HepG2 (cell line): ENCODE measurements around the gene RBM19. TPM values are rescaled to one million over a fixed set of nuclear protein-coding genes. Genes with fewer than 3 reads are reported as not detected.

Experiments used
- CENPX ChIP-seq: sonication (generic); formaldehyde crosslinking; IDR thresholded peaks from 2 replicates; pipeline ENCODE4 v1.9.0; 2021; ENCODE audit warnings: mild to moderate bottlenecking, missing genetic modification reagents, moderate library complexity
- DPF2 ChIP-seq: sonication (generic); formaldehyde crosslinking; IDR thresholded peaks from 2 replicates; pipeline ENCODE4 v1.4.0; 2020; ENCODE audit warnings: mild to moderate bottlenecking, low read depth, missing genetic modification reagents, borderline replicate concordance
- GATAD1 ChIP-seq: IDR thresholded peaks from 2 replicates; pipeline ENCODE4 v1.6.1; 2016; ENCODE audit warnings: missing genetic modification reagents, missing compliant biosample characterization
- KDM1A ChIP-seq: IDR thresholded peaks from 2 replicates; pipeline ENCODE4 v1.6.1; 2016; ENCODE audit warnings: missing compliant biosample characterization
- MIER3 ChIP-seq: IDR thresholded peaks from 2 replicates; pipeline ENCODE4 v1.6.1; 2016; ENCODE audit warnings: missing compliant biosample characterization, borderline replicate concordance
- TBP ChIP-seq: sonication (generic); formaldehyde crosslinking; IDR thresholded peaks from 2 replicates; pipeline ENCODE4 v1.5.0; 2020; ENCODE audit warnings: missing genetic modification reagents
- TBX3 ChIP-seq: fragments of 450-650 bp; IDR thresholded peaks from 2 replicates; pipeline ENCODE4 v1.6.1; 2017; ENCODE audit warnings: antibody characterized with exemption, mild to moderate bottlenecking, inconsistent platforms, borderline replicate concordance
- ZFP82 ChIP-seq: sonication (generic); formaldehyde crosslinking; IDR thresholded peaks from 2 replicates; pipeline ENCODE4 v1.5.1; 2020; ENCODE audit warnings: mild to moderate bottlenecking, missing genetic modification reagents, borderline replicate concordance
- ZNF136 ChIP-seq: sonication (generic); formaldehyde crosslinking; IDR thresholded peaks from 2 replicates; pipeline ENCODE4 v1.8.1; 2022; ENCODE audit warnings: low read depth, mild to moderate bottlenecking, moderate library complexity, missing genetic modification reagents
- ZNF317 ChIP-seq: sonication (generic); formaldehyde crosslinking; IDR thresholded peaks from 2 replicates; pipeline ENCODE4 v1.5.0; 2020; ENCODE audit warnings: mild to moderate bottlenecking, missing genetic modification reagents
- ZNF879 ChIP-seq: sonication (generic); formaldehyde crosslinking; IDR thresholded peaks from 2 replicates; pipeline ENCODE4 v1.8.1; 2023; ENCODE audit warnings: missing genetic modification reagents
- polyA plus RNA-seq, 8 experiments: library from polyadenylated mRNA; depleted of rRNA in 3 of 8; stranded (reverse) in 7 of 8; unstranded in 1 of 8; fragments of >200 nt; fragmentation: Illumina TruSeq in 4 of 8; extraction: Trizol in 4 of 8; gene quantifications; 2 replicates each; pipeline versions ENCODE4 v1.2.1 to v1.2.3, GENCODE V29; 2011 to 2016; ENCODE audit warnings: low read depth in 4 of 8, missing spikeins in 1 of 8, mixed read lengths in 1 of 8; ENCODE audit not compliant: insufficient read depth in 1 of 8
- total RNA-seq, 5 experiments: library from RNA; depleted of rRNA; stranded (reverse); fragments of >200 nt; fragmentation: Illumina TruSeq; extraction: Trizol; gene quantifications; 2 replicates each; pipeline ENCODE4 v1.2.3, GENCODE V29; 2016; ENCODE audit warnings: low read depth in 1 of 5
- TF ChIP-seq, protein P1 (sequence below): sonication (generic); formaldehyde crosslinking; IDR thresholded peaks from 2 replicates; pipeline ENCODE4 v1.4.0; 2020; ENCODE audit warnings: missing genetic modification reagents
- TF ChIP-seq, protein P2 (sequence below): sonication (generic); formaldehyde crosslinking; IDR thresholded peaks from 2 replicates; pipeline ENCODE4 v1.8.0; 2022; ENCODE audit warnings: mild to moderate bottlenecking, missing genetic modification reagents
- TF ChIP-seq, protein P3 (sequence below): sonication (generic); formaldehyde crosslinking; IDR thresholded peaks from 2 replicates; pipeline ENCODE4 v1.4.0; 2020; ENCODE audit warnings: missing genetic modification reagents
- TF ChIP-seq, protein P4 (sequence below): sonication (generic); formaldehyde crosslinking; conservative IDR thresholded peaks from 2 replicates; pipeline ENCODE4 v1.4.0; 2020; ENCODE audit warnings: mild to moderate bottlenecking, missing genetic modification reagents, moderate library complexity
- TF ChIP-seq, protein P5 (sequence below): sonication (generic); formaldehyde crosslinking; IDR thresholded peaks from 2 replicates; pipeline ENCODE4 v1.5.1; 2020; ENCODE audit warnings: missing genetic modification reagents, mild to moderate bottlenecking, borderline replicate concordance

The RBM19 gene
- total and polyA plus RNA-seq, 2 of the 13 experiments (the other 11 are each of a cell fraction or from before 2014, with no cell fraction given), result 19.3 to 32.2 TPM

DNA sequence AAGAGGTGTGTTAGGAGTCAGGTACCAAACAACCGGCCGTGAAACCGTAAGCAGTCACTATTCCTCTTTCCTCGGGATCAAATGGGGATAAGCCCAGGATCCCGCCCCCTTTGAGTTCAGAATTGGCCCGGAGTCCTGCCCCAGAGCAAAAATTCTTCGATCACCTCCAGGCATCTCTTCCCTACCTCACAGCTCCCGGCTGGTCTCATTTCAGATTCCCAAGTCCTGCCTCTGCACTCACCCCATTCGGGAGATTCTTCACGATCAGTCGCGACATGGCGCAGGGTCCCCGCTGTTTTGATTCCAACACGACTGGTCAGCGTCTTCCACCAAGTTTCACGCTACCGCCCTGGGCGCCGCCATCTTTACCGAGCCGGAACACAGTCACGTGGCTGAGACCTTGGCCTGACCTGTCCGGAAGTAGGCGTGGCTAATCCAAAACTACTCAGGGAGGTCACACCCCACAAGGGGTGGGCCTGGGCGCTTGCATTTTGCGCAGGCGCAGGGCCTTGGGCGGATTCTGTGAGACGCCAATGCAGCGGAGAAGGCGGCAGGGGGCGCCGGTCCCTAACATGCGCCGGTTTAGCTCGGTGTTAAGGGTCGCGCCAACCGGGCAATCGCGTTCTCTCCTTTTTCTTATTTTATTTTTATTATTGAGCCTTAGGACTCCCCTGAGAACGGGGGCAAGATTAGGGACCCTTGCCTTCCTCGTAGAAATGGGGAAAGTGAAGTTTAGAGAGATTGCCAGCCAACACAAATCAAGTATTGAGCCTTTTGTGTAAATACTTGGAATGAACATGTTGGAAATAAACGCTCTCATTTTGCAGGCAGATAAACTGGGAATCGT is at the start of gene RBM19 (continued):
- TF ChIP-seq, protein P1, sequence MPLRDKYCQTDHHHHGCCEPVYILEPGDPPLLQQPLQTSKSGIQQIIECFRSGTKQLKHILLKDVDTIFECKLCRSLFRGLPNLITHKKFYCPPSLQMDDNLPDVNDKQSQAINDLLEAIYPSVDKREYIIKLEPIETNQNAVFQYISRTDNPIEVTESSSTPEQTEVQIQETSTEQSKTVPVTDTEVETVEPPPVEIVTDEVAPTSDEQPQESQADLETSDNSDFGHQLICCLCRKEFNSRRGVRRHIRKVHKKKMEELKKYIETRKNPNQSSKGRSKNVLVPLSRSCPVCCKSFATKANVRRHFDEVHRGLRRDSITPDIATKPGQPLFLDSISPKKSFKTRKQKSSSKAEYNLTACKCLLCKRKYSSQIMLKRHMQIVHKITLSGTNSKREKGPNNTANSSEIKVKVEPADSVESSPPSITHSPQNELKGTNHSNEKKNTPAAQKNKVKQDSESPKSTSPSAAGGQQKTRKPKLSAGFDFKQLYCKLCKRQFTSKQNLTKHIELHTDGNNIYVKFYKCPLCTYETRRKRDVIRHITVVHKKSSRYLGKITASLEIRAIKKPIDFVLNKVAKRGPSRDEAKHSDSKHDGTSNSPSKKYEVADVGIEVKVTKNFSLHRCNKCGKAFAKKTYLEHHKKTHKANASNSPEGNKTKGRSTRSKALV (CRISPR knock-in tag), result no peak
- no peak for TF ChIP-seq ZNF136 (CRISPR knock-in tag)
- TF ChIP-seq MIER3 (CRISPR knock-in tag), result no peak
- TF ChIP-seq, protein P2, sequence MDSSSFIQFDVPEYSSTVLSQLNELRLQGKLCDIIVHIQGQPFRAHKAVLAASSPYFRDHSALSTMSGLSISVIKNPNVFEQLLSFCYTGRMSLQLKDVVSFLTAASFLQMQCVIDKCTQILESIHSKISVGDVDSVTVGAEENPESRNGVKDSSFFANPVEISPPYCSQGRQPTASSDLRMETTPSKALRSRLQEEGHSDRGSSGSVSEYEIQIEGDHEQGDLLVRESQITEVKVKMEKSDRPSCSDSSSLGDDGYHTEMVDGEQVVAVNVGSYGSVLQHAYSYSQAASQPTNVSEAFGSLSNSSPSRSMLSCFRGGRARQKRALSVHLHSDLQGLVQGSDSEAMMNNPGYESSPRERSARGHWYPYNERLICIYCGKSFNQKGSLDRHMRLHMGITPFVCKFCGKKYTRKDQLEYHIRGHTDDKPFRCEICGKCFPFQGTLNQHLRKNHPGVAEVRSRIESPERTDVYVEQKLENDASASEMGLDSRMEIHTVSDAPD (CRISPR knock-in tag), result no peak
- no peak for TF ChIP-seq DPF2 (CRISPR knock-in tag)
- TF ChIP-seq GATAD1 (CRISPR knock-in tag), result peak; percentile 100
- TF ChIP-seq KDM1A, result no peak
- no peak for TF ChIP-seq ZNF879 (CRISPR knock-in tag)
- TF ChIP-seq, protein P3, sequence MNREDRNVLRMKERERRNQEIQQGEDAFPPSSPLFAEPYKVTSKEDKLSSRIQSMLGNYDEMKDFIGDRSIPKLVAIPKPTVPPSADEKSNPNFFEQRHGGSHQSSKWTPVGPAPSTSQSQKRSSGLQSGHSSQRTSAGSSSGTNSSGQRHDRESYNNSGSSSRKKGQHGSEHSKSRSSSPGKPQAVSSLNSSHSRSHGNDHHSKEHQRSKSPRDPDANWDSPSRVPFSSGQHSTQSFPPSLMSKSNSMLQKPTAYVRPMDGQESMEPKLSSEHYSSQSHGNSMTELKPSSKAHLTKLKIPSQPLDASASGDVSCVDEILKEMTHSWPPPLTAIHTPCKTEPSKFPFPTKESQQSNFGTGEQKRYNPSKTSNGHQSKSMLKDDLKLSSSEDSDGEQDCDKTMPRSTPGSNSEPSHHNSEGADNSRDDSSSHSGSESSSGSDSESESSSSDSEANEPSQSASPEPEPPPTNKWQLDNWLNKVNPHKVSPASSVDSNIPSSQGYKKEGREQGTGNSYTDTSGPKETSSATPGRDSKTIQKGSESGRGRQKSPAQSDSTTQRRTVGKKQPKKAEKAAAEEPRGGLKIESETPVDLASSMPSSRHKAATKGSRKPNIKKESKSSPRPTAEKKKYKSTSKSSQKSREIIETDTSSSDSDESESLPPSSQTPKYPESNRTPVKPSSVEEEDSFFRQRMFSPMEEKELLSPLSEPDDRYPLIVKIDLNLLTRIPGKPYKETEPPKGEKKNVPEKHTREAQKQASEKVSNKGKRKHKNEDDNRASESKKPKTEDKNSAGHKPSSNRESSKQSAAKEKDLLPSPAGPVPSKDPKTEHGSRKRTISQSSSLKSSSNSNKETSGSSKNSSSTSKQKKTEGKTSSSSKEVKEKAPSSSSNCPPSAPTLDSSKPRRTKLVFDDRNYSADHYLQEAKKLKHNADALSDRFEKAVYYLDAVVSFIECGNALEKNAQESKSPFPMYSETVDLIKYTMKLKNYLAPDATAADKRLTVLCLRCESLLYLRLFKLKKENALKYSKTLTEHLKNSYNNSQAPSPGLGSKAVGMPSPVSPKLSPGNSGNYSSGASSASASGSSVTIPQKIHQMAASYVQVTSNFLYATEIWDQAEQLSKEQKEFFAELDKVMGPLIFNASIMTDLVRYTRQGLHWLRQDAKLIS (CRISPR knock-in tag), result no peak
- TF ChIP-seq, protein P4, sequence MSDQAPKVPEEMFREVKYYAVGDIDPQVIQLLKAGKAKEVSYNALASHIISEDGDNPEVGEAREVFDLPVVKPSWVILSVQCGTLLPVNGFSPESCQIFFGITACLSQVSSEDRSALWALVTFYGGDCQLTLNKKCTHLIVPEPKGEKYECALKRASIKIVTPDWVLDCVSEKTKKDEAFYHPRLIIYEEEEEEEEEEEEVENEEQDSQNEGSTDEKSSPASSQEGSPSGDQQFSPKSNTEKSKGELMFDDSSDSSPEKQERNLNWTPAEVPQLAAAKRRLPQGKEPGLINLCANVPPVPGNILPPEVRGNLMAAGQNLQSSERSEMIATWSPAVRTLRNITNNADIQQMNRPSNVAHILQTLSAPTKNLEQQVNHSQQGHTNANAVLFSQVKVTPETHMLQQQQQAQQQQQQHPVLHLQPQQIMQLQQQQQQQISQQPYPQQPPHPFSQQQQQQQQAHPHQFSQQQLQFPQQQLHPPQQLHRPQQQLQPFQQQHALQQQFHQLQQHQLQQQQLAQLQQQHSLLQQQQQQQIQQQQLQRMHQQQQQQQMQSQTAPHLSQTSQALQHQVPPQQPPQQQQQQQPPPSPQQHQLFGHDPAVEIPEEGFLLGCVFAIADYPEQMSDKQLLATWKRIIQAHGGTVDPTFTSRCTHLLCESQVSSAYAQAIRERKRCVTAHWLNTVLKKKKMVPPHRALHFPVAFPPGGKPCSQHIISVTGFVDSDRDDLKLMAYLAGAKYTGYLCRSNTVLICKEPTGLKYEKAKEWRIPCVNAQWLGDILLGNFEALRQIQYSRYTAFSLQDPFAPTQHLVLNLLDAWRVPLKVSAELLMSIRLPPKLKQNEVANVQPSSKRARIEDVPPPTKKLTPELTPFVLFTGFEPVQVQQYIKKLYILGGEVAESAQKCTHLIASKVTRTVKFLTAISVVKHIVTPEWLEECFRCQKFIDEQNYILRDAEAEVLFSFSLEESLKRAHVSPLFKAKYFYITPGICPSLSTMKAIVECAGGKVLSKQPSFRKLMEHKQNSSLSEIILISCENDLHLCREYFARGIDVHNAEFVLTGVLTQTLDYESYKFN (CRISPR knock-in tag), result 0 out of 2 replicates have a peak, but pooled peaks have one; percentile 12
- TF ChIP-seq CENPX (CRISPR knock-in tag), result no peak
- no peak for TF ChIP-seq TBX3
- TF ChIP-seq TBP, result no peak
- no peak for TF ChIP-seq ZFP82 (CRISPR knock-in tag)
- TF ChIP-seq, protein P5, sequence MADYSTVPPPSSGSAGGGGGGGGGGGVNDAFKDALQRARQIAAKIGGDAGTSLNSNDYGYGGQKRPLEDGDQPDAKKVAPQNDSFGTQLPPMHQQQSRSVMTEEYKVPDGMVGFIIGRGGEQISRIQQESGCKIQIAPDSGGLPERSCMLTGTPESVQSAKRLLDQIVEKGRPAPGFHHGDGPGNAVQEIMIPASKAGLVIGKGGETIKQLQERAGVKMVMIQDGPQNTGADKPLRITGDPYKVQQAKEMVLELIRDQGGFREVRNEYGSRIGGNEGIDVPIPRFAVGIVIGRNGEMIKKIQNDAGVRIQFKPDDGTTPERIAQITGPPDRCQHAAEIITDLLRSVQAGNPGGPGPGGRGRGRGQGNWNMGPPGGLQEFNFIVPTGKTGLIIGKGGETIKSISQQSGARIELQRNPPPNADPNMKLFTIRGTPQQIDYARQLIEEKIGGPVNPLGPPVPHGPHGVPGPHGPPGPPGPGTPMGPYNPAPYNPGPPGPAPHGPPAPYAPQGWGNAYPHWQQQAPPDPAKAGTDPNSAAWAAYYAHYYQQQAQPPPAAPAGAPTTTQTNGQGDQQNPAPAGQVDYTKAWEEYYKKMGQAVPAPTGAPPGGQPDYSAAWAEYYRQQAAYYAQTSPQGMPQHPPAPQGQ (CRISPR knock-in tag), result no peak
- no peak for TF ChIP-seq ZNF317 (CRISPR knock-in tag)
